LNCaP clone FGC (cell line): ENCODE data around the gene PVALEF.
"Not testable (repeated sequence)": the region's sequence is repeated elsewhere in the genome, so short reads cannot be mapped to it uniquely, and the experiment has no call there.

ENCODE experiments used
- DNase-seq: peaks from one replicate; pipeline ENCODE4 v3.0.0-alpha.2; 2011; ENCODE audit warnings: low read depth
- H3K4me3 ChIP-seq: 2 replicates; pipeline ENCODE4 v1.5.1; 2011; ENCODE audit warnings: mild to moderate bottlenecking, low read depth, low read length, control low read depth
- TF ChIP-seq, protein P1 (sequence below): IDR thresholded peaks from 2 replicates; pipeline ENCODE4 v1.5.1; 2012; ENCODE audit warnings: mild to moderate bottlenecking; ENCODE audit not compliant: control insufficient read depth, insufficient read depth; ENCODE audit errors: extremely low read depth

PVALEF gene

GRCh38 chr17:81144423-81144781, 20.9 kb upstream of the PVALEF start:
- TF ChIP-seq, protein P1, sequence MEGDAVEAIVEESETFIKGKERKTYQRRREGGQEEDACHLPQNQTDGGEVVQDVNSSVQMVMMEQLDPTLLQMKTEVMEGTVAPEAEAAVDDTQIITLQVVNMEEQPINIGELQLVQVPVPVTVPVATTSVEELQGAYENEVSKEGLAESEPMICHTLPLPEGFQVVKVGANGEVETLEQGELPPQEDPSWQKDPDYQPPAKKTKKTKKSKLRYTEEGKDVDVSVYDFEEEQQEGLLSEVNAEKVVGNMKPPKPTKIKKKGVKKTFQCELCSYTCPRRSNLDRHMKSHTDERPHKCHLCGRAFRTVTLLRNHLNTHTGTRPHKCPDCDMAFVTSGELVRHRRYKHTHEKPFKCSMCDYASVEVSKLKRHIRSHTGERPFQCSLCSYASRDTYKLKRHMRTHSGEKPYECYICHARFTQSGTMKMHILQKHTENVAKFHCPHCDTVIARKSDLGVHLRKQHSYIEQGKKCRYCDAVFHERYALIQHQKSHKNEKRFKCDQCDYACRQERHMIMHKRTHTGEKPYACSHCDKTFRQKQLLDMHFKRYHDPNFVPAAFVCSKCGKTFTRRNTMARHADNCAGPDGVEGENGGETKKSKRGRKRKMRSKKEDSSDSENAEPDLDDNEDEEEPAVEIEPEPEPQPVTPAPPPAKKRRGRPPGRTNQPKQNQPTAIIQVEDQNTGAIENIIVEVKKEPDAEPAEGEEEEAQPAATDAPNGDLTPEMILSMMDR: no peak
- H3K4me3 ChIP-seq: no peak overlapping the region
- DNase-seq: no peak

DNA sequence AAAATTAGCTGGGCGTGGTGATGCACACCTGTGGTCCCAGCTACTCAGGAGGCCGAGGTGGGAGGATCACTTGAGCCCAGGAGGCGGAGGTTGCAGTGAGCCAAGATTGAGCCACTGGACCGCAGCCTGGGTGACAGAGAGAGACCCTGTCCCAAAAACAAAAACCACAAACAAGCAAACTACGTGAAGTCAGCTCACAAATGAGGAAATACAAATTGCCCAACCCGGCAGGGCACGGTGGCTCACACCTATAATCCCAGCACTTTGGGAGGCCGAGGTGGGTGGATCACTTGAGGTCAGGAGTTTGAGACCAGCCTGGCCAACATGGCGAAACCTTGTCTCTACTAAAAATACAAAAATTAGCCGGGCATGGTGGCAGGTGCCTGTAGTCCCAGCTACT, 19.1 kb upstream of the PVALEF start:
- DNase-seq, H3K4me3 ChIP-seq: not testable (repeated sequence)

DNA sequence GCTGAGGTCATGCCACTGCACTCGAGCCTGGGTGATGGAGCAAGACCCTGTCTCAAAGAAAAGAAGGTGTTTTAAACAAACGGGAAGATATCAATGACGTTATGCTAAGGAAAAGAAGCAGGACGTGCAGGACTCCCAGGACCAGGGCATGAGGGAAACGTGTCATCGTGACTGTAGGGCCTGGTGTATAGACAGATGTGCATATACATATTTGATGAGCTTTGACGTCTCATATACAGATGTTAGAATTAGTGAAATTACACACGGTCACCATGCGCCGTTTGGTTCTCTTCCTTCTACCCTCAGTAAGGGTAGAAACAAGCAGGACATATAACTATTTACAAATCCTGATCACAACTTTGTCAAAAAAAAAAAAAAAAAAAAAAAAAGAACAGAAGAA, 17.6 kb upstream of the PVALEF start:
- no peak overlapping the region for H3K4me3 ChIP-seq
- TF ChIP-seq, protein P1: no peak
- no peak for DNase-seq

GRCh38 chr17:81148571-81148970, 16.7 kb upstream of the PVALEF start:
- H3K4me3 ChIP-seq: no peak overlapping the region
- DNase-seq: no peak
- TF ChIP-seq, protein P1: no peak

DNA sequence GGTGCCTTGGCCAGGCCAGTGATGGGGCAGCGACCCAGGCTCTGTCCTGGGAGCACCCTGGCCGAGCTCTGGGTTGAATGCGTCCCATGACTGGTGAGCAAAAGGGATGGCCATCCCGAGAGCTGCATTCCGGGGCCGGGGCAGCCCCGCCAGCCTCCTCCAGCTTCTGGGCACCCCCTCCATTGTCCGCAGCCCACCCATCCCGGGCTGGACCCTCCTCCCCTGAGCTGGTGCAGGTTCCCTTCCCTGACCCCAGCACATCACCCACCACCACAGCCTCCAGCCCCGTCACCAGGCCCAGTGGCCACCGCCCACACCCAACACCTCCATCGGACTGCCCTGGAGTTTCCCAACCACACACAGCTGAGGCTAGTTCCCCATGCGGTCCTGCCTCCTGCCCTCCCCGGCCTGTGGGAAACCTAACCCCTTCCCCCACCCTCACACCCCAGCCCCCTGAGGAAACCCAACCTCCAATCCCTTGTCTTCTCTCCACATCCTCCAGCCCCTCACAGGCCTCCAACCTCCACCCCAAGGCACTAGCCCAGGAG, 16.2 kb upstream of the PVALEF start:
- H3K4me3 ChIP-seq: no peak overlapping the region
- no peak for DNase-seq
- TF ChIP-seq, protein P1: no peak

DNA sequence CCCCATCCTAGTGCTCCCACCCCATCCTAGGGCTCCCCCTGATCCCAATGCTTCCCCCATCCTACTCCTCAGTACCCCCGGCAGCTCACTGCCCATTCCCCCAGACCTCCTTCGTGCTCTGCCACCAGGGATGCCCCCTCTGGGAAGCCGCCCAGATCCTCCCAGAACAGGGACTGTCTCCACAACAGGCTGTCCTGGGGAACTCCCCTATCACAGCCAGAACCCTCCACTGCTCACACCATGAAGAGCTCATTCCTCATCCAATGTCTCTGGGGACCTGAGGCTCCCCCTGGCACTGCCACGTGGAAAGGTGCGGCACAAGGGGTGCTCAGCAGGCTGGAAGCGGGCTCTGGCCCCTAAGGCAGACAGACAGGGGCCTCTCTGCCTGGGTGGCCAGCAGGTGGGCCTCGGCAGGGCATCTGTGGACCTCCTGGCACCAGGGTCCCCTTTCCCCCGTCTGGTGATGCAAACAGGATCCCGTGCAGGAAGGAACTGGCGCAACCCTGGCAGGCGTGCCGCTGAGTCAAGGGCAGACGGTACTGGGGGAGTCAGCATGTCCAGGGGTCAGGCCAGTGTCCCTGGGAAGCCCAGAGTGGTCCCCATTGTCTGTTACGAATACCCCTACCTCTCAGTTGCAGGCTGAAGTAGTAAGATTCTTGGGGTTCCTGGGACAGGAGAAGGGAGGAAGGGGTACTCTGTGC, 14.8 kb upstream of the PVALEF start:
- TF ChIP-seq, protein P1: no peak
- DNase-seq: no peak
- H3K4me3 ChIP-seq: no peak overlapping the region

DNA sequence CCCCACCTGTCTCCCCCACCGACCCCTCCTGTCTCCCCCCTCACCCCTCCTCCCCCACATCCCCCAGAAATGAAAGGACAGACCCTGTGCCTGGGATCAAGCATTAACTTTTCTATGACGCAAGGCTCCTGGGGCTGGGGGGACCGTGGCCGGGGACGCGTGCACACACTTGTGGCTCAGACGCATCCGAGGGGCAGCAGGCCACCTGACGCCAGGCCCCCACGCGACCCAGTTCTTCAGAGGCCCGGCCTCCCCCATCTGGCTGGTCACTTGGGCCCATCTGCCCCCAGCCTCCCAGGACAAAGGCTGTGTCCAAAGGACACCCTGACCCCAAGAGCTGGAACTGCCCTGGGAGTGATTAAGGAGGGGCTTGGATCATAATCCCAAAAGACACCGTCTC, 14.0 kb upstream of the PVALEF start:
- no peak overlapping the region for H3K4me3 ChIP-seq
- TF ChIP-seq, protein P1: no peak
- no peak for DNase-seq
